ENCODE measurements around the gene SMPD3. TPM values are rescaled to one million over a fixed set of nuclear protein-coding genes. Genes with fewer than 3 reads are reported as not detected.

The SMPD3 gene
- total RNA-seq, 4 donors from 2014 or later = 0.33 to 2.4 (median 1.3) TPM

DNA sequence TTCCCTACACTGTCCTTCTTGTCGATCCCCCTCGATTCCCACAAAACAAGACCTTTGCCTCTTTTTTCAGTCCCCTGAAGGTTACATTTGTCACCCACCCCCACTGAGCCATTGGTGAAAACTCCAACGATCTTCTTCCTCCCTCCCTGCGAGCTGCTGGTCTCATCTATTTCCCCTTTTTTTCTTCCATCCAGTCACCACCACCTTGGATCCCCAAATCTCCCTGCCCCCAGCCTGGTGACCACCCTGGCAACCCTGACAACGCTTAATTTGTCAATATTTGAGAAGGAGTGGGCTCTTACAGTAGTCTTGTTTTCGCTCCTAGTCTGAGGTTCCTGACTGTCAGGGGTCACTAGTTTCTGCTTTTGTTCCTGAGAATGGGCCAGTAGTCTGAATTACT lies 62.9 kb downstream of the SMPD3 start:
- intact Hi-C loops (cut with DNase I) = no loop called here
- no peak for DNase-seq
- Histone ChIP-seq H3K36me3 (no peaks in the 10 kb centered on the region), H3K27ac (no peak overlapping the region), H3K4me1 (no peaks in the 10 kb centered on the region), H3K27me3 (no peaks in the 10 kb centered on the region), H3K4me3 (replicated peaks in 1 of 3) (no peak overlapping the region), H3K9me3 (no peaks in the 10 kb centered on the region)
- WGBS, 2 donors = 73% methylated on average over 6 of the region's 6 CpGs
- TF ChIP-seq CTCF (IDR thresholded peaks at IDR 0.05) = no peak
- TF ChIP-seq POLR2A (IDR thresholded peaks at IDR 0.05) = no peak

DNA sequence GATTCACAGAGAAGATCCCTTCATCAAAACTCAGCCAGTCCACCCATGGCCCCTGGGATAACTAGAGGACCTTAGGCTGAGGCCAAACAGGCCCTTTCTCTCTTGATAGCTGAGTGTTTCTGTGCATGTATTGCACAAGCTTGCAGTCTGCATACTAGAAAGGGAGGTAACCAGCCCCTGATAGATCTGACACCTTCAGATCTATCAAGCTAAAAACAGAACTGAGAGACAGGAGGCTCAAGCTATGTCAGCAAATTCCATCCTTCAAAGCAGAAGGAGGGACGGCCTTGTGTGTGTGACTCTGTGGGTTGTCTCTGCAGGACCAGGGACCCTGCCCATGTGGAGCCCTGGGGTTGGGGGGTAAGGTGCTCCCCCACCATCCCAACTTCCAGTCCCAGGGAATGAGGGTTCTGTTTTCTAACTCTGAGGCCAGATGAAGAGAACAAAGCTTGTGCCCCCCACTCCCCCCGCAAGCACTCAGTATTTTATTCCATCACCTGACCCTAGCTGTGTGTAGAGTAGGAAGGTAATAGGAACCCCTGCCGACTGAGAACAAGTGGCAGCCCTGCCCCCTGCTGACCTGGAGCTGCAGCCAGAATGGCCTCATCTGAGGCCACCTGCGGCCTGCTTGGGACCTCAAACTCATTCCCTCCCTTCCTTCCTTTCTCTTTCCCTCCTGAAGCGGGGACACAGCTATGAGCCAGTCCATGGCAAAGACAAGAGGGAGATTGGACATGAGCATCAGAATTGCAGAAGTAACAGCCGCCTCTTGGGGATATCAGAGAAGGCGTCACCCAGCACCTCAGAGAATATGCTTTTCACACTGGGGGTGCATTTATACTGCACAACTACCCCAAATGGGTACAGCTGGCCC lies 63.8 kb downstream of the SMPD3 start:
- WGBS, 2 donors = 69% methylated on average over 7 of the region's 7 CpGs
- DNase-seq = no peak
- intact Hi-C loops (cut with DNase I) = no loop called here

GRCh38 chr16:68383858-68384257 lies 64.5 kb downstream of the SMPD3 start:
- intact Hi-C loops (cut with DNase I) = no loop called here
- Histone ChIP-seq H3K4me3 (replicated peaks in 1 of 3) (no peak overlapping the region), H3K27ac (no peak overlapping the region), H3K4me1 (peaks cover 6 to 13% of the 10 kb centered on the region in 2 donors), H3K36me3 (no peaks in the 10 kb centered on the region), H3K27me3 (no peaks in the 10 kb centered on the region), H3K9me3 (no peaks in the 10 kb centered on the region)
- 91 to 94% methylated on average over 4 of the region's 4 CpGs for WGBS, 2 donors
- no peak for DNase-seq
- TF ChIP-seq CTCF (IDR thresholded peaks at IDR 0.05) (no peak), POLR2A (IDR thresholded peaks at IDR 0.05) (no peak)

More for the DNA sequence above, 63.8 kb downstream of the SMPD3 start:
- H3K36me3 ChIP-seq = no peaks in the 10 kb centered on the region
- peaks cover 0 to 6% of the 10 kb centered on the region in 2 donors for H3K4me1 ChIP-seq
- H3K9me3 ChIP-seq = no peaks in the 10 kb centered on the region
- H3K4me3 ChIP-seq (replicated peaks in 1 of 3) = no peak overlapping the region
- TF ChIP-seq CTCF (IDR thresholded peaks at IDR 0.05) (no peak), POLR2A (IDR thresholded peaks at IDR 0.05) (no peak)
- no peaks in the 10 kb centered on the region for H3K27me3 ChIP-seq
- H3K27ac ChIP-seq = no peak overlapping the region

GRCh38 chr16:68382296-68382718 lies 66.0 kb downstream of the SMPD3 start:
- DNase-seq = no peak
- 91 to 94% methylated on average over 4 to 5 of the region's 5 CpGs for WGBS, 2 donors
- Histone ChIP-seq H3K4me3 (replicated peaks in 1 of 3) (no peak overlapping the region), H3K4me1 (peaks cover 6 to 21% of the 10 kb centered on the region in 2 donors), H3K27ac (no peak overlapping the region), H3K9me3 (no peaks in the 10 kb centered on the region), H3K27me3 (no peaks in the 10 kb centered on the region), H3K36me3 (no peaks in the 10 kb centered on the region)
- TF ChIP-seq POLR2A (IDR thresholded peaks at IDR 0.05) (no peak), CTCF (IDR thresholded peaks at IDR 0.05) (peak in 1 of 6 experiments; percentile 16)
- intact Hi-C loops (cut with DNase I) = no loop called here

DNA sequence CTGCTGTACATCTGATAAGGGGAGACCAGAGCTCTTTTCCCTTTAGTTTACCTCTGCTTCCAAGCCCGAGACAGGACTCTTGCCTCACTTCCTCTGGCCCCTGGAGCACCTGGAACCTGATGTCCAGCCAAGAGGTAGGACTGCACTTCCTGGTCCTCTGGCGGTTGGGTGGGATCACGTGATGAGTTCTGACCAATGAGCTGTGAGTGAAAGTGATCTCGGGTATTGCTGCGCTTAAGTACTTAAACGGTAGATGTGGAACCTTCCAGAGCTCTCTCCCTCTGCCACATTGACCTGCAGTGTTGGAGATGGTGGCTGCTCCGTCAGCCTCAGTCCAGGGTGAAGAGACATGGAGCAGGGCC lies 67.0 kb downstream of the SMPD3 start:
- no peak for DNase-seq
- WGBS, 2 donors = 84 to 89% methylated on average over 6 to 7 of the region's 7 CpGs

More for the DNA sequence above, 67.0 kb downstream of the SMPD3 start:
- TF ChIP-seq POLR2A (IDR thresholded peaks at IDR 0.05) (no peak), CTCF (IDR thresholded peaks at IDR 0.05) (no peak)
- Histone ChIP-seq H3K4me1 (peaks cover 6 to 22% of the 10 kb centered on the region in 2 donors), H3K36me3 (no peaks in the 10 kb centered on the region), H3K27me3 (no peaks in the 10 kb centered on the region), H3K27ac (no peak overlapping the region), H3K4me3 (replicated peaks in 1 of 3) (no peak overlapping the region), H3K9me3 (no peaks in the 10 kb centered on the region)
- intact Hi-C loops (cut with DNase I) = no loop called here
